Adrenal gland (tissue), 12 donors: ENCODE measurements around the gene CEACAM3. TPM values are rescaled to one million over a fixed set of nuclear protein-coding genes. Genes with fewer than 3 reads are reported as not detected.

Experiments
- DNase-seq, 7 donors: peaks; one replicate each; pipeline ENCODE4 v3.0.0-alpha.2; 2019 to 2020
- H3K27ac ChIP-seq, 5 donors: fragments of 200-600 bp; sonication (generic) in 4 of 5; 1 replicate in 3 of 5; 2 replicates in 2 of 5; pipeline versions ENCODE4 v1.5.1 to v1.8.0; 2016 to 2020; ENCODE audit warnings: mild to moderate bottlenecking in 1 of 5
- H3K27me3 ChIP-seq: fragments of 200-600 bp; 2 replicates; pipeline ENCODE4 v1.8.0; 2021
- H3K36me3 ChIP-seq, 2 donors: fragments of 200-600 bp; replicated peaks in 1 of 2; 1 replicate in 1 of 2; 2 replicates in 1 of 2; pipeline versions ENCODE4 v1.5.1 to v1.8.0; 2018 to 2022
- H3K4me1 ChIP-seq, 2 donors: fragments of 200-600 bp; replicated peaks in 1 of 2; 1 replicate in 1 of 2; 2 replicates in 1 of 2; pipeline versions ENCODE4 v1.5.1 to v1.8.0; 2018 to 2021
- H3K4me3 ChIP-seq, 4 donors: fragments of 200-600 bp; sonication (generic) in 3 of 4; one replicate each; pipeline ENCODE4 v1.5.1; 2016 to 2018
- H3K9me3 ChIP-seq, 3 donors: fragments of 200-600 bp; sonication (generic) in 1 of 3; replicated peaks in 1 of 3; 1 replicate in 2 of 3; 2 replicates in 1 of 3; pipeline versions ENCODE4 v1.5.1 to v1.8.0; 2016 to 2021
- CTCF ChIP-seq, 6 experiments: fragments of 450-650 bp in 4 of 6; fragments of 200-600 bp in 2 of 6; sonication (generic) in 1 of 6; IDR thresholded peaks; 1 replicate in 5 of 6; 2 replicates in 1 of 6; pipeline versions ENCODE4 v1.5.1 to v1.8.0; 2016 to 2021; ENCODE audit warnings: antibody characterized with exemption in 6 of 6, mild to moderate bottlenecking in 2 of 6, moderate library complexity in 1 of 6
- POLR2A ChIP-seq, 2 donors: fragments of 450-650 bp; IDR thresholded peaks; one replicate each; pipeline ENCODE4 v1.6.1; 2017; ENCODE audit warnings: antibody characterized with exemption in 2 of 2, mild to moderate bottlenecking in 2 of 2, moderate library complexity in 1 of 2
- WGBS, 4 donors: extraction: QIAGEN DNeasy Blood & Tissue Kit in 2 of 4; methylation state at CpG; one replicate each; pipeline versions ENCODE4 v1.1.5 to v1.1.7; 2013 to 2017; 5-methylcytosine and 5-hydroxymethylcytosine counted together
- intact Hi-C, 2 donors: fragments of 100-400 bp; cut with DNase I; formaldehyde crosslinking; loops; one replicate each; pipeline versions ENCODE4 v1.14.1 to v1.15.0; 2022 to 2023
- polyA plus RNA-seq, 3 donors: library from polyadenylated mRNA; stranded (reverse); fragments of 200-250 nt in 2 of 3; fragments of 350-450 nt in 1 of 3; fragmentation: Illumina TruSeq in 1 of 3; extraction: RNeasy Lipid Tissue Mini Kit (QIAGEN cat#74804) in 1 of 3; gene quantifications; one replicate each; pipeline ENCODE4 v1.2.3, GENCODE V29; 2013 to 2014
- total RNA-seq, 9 donors: library from RNA; depleted of rRNA in 4 of 9; stranded (reverse); fragments of >200 nt in 4 of 9; fragments of 120-200 nt in 1 of 9; fragmentation: NEBNext Ultra II Directional in 1 of 9; extraction: Animal tissue kit (Norgen Biotek cat#: 25700) in 1 of 9; gene quantifications; one replicate each; pipeline versions ENCODE4 v1.1.0 to v1.2.4, GENCODE V29; 2013 to 2023
- donor health status: healthy with polysubstance abuse.
- donor health status: Bipolar disorder and iron deficiency.
- donor health status: DM: yes; HTN: yes; CAD: no.
- donor health status: DM: no; HTN: no; CAD: no.
- donor health status: DM: no; HTN: no; CAD: no.
- donor health status: DM: yes; HTN: yes; CAD: no.

The CEACAM3 gene
- total and polyA plus RNA-seq, 12 donors, result 0.11 to 0.99 (median 0.32) TPM; not detected in 7

GRCh38 chr19:41801031-41801430, 4.6 kb downstream of the CEACAM3 start:
- H3K4me3 ChIP-seq, result no peak overlapping the region
- H3K4me1 ChIP-seq, result no peaks in the 10 kb centered on the region
- no peak for DNase-seq
- no peaks in the 10 kb centered on the region for H3K27me3 ChIP-seq
- H3K9me3 ChIP-seq, result no peaks in the 10 kb centered on the region
- H3K27ac ChIP-seq, result no peak overlapping the region
- H3K36me3 ChIP-seq, result no peaks in the 10 kb centered on the region
- intact Hi-C loops, result no loop called here
- WGBS, 4 donors, result 68 to 87% (median 78%) methylated on average over 4 of the region's 4 CpGs
- TF ChIP-seq POLR2A (IDR thresholded peaks at IDR 0.05), result no peak
- no peak for TF ChIP-seq CTCF (IDR thresholded peaks at IDR 0.05)

GRCh38 chr19:41801792-41802211, 5.4 kb downstream of the CEACAM3 start:
- Histone ChIP-seq H3K27me3 (no peaks in the 10 kb centered on the region), H3K27ac (no peak overlapping the region), H3K36me3 (no peaks in the 10 kb centered on the region), H3K4me1 (no peaks in the 10 kb centered on the region), H3K9me3 (no peaks in the 10 kb centered on the region), H3K4me3 (no peak overlapping the region)
- intact Hi-C loops, result no loop called here
- peak in 1 of 7 donors; percentile 25 for DNase-seq
- TF ChIP-seq CTCF (IDR thresholded peaks at IDR 0.05) (no peak), POLR2A (IDR thresholded peaks at IDR 0.05) (no peak)
- WGBS, 4 donors, result 41 to 65% (median 52%) methylated on average over 2 of the region's 2 CpGs

- no peak overlapping the region for H3K27ac ChIP-seq
These were observed 6.4 kb downstream of the CEACAM3 start for GRCh38 chr19:41802770-41803169.

GRCh38 chr19:41804336-41804735, 7.9 kb downstream of the CEACAM3 start:
- DNase-seq, result no peak
- Histone ChIP-seq H3K4me1 (no peaks in the 10 kb centered on the region), H3K27ac (no peak overlapping the region), H3K4me3 (no peak overlapping the region), H3K9me3 (no peaks in the 10 kb centered on the region), H3K36me3 (no peaks in the 10 kb centered on the region), H3K27me3 (no peaks in the 10 kb centered on the region)
- 63 to 79% (median 71%) methylated on average over 3 of the region's 3 CpGs for WGBS, 4 donors
- TF ChIP-seq CTCF (IDR thresholded peaks at IDR 0.05) (no peak), POLR2A (IDR thresholded peaks at IDR 0.05) (no peak)
- intact Hi-C loops, result no loop called here

More at GRCh38 chr19:41802770-41803169, 6.4 kb downstream of the CEACAM3 start:
- intact Hi-C loops, result no loop called here
- Histone ChIP-seq H3K36me3 (no peaks in the 10 kb centered on the region), H3K4me3 (no peak overlapping the region), H3K4me1 (no peaks in the 10 kb centered on the region), H3K9me3 (no peaks in the 10 kb centered on the region), H3K27me3 (no peaks in the 10 kb centered on the region)
- 67 to 89% (median 68%) methylated on average over 2 of the region's 2 CpGs for whole genome bisulfite sequencing, 4 donors
- DNase-seq, result no peak
- TF ChIP-seq POLR2A (IDR thresholded peaks at IDR 0.05), result no peak
- TF ChIP-seq CTCF (IDR thresholded peaks at IDR 0.05), result no peak
